Neural crest cell (in vitro differentiated cells): ENCODE results near the gene HS6ST1. TPM values are rescaled to one million over a fixed set of nuclear protein-coding genes. Genes with fewer than 3 reads are reported as not detected.

Experiments
- DNase-seq: peaks from one replicate; pipeline ENCODE4 v3.0.0; 2021; ENCODE audit warnings: low read depth, mixed read lengths, low spot score
- H3K27ac Mint-ChIP-seq: one replicate; pipeline ENCODE4 v1.8.0; 2021; ENCODE audit warnings: mild to moderate bottlenecking, mixed read lengths; ENCODE audit not compliant: unreplicated experiment
- H3K27me3 Mint-ChIP-seq: 2 replicates; pipeline ENCODE4 v1.8.0; 2021; ENCODE audit warnings: low read depth, mild to moderate bottlenecking, mixed read lengths
- H3K36me3 Mint-ChIP-seq: 2 replicates; pipeline ENCODE4 v1.8.0; 2021; ENCODE audit warnings: low read depth, mild to moderate bottlenecking, mixed read lengths
- H3K4me1 Mint-ChIP-seq: 2 replicates; pipeline ENCODE4 v1.8.0; 2021; ENCODE audit warnings: mixed read lengths
- H3K4me3 Mint-ChIP-seq: one replicate; pipeline ENCODE4 v1.8.0; 2021; ENCODE audit warnings: mild to moderate bottlenecking, mixed read lengths
- H3K9me3 Mint-ChIP-seq: 2 replicates; pipeline ENCODE4 v1.8.0; 2021; ENCODE audit warnings: mixed read lengths
- CTCF ChIP-seq: fragments of 200-600 bp; sonication (generic); conservative IDR thresholded peaks from 2 replicates; pipeline ENCODE4 v1.5.0; 2021; ENCODE audit warnings: antibody characterized with exemption, mild to moderate bottlenecking
- total RNA-seq: library from RNA; stranded (reverse); gene quantifications from 2 replicates; pipeline ENCODE4 v1.2.1, GENCODE V29; 2021

The HS6ST1 gene
- total RNA-seq, 1 donor from 2014 or later, result 39.8 TPM

GRCh38 chr2:128250229-128251025, 68.2 kb downstream of the HS6ST1 start:
- peak overlapping the region; percentile 37 for H3K27ac Mint-ChIP-seq
- no peaks in the 10 kb centered on the region for H3K27me3 Mint-ChIP-seq
- no peak for DNase-seq
- H3K36me3 Mint-ChIP-seq, result no peaks in the 10 kb centered on the region
- no peaks in the 10 kb centered on the region for H3K9me3 Mint-ChIP-seq
- peaks cover 8% of the 10 kb centered on the region for H3K4me1 Mint-ChIP-seq
- TF ChIP-seq CTCF, result no peak
- peak overlapping the region; percentile 17 for H3K4me3 Mint-ChIP-seq

DNA sequence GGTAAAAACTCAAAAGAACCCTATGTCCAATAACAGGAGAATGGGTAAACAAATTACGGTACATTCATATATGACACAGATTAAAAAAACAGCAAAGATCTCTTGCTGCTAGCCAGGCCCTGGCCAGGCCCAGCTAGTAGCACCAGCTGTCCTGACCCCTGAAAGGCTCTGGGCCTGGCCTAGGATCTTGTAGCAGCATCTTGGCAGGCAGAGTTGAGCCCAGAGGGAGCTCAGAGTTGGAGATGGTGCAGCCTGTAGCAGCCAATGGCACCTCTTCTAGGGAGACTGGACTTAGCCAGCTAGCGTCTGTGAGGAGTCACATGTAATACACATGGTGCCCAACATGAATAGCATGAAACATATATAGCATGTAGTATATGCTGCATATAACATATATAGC, 69.1 kb downstream of the HS6ST1 start:
- Mint-ChIP-seq H3K27ac (no peak overlapping the region), H3K36me3 (no peaks in the 10 kb centered on the region), H3K9me3 (no peaks in the 10 kb centered on the region), H3K4me1 (peaks cover 8% of the 10 kb centered on the region), H3K27me3 (no peaks in the 10 kb centered on the region), H3K4me3 (no peak overlapping the region)
- DNase-seq, result no peak
- no peak for TF ChIP-seq CTCF

DNA sequence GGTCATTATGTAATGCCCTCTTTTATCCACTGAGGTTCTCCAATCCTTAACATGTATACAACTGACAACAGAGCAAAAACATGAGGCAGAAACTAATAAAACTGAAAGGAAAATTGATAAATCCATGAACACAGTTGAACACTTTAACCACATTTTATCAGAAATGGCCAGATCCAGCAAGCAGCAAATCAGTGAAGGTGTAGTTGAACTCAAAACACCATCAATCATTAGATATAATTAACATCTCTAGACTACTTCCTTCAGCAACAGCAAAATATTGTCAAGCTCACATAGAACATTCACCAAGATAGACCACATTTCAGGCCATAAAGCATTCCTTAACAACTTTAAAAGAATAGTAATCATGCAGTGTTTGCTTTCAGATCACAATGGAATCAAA, 72.9 kb downstream of the HS6ST1 start:
- no peaks in the 10 kb centered on the region for H3K36me3 Mint-ChIP-seq
- no peak for DNase-seq
- H3K27me3 Mint-ChIP-seq, result no peaks in the 10 kb centered on the region
- no peaks in the 10 kb centered on the region for H3K9me3 Mint-ChIP-seq
- no peak overlapping the region for H3K4me3 Mint-ChIP-seq
- peaks cover 8% of the 10 kb centered on the region for H3K4me1 Mint-ChIP-seq
- no peak for TF ChIP-seq CTCF
- H3K27ac Mint-ChIP-seq, result no peak overlapping the region

DNA sequence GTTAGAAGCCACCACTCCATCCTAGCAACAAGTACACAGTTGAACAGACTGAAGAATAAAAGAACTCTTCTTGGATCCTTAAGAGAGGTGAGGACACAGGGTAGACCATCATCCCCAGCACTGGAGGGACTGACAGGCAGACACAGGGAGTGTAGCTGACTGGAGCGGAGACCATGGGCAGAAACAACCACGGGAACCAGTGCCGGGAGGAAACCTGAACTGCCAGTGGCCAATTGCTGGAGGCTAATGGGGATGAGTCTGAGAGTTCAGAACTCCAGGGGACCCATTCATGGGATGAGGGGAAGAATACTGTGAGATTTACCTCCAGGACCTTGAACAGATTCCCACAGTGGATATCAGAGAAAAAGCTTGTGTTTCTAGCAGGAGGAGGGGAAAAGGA, 76.8 kb downstream of the HS6ST1 start:
- no peak for TF ChIP-seq CTCF
- no peak overlapping the region for H3K27ac Mint-ChIP-seq
- H3K27me3 Mint-ChIP-seq, result peaks cover 2% of the 10 kb centered on the region
- H3K36me3 Mint-ChIP-seq, result no peaks in the 10 kb centered on the region
- no peaks in the 10 kb centered on the region for H3K9me3 Mint-ChIP-seq
- DNase-seq, result no peak
- H3K4me1 Mint-ChIP-seq, result peaks cover 9% of the 10 kb centered on the region
- no peak overlapping the region for H3K4me3 Mint-ChIP-seq

DNA sequence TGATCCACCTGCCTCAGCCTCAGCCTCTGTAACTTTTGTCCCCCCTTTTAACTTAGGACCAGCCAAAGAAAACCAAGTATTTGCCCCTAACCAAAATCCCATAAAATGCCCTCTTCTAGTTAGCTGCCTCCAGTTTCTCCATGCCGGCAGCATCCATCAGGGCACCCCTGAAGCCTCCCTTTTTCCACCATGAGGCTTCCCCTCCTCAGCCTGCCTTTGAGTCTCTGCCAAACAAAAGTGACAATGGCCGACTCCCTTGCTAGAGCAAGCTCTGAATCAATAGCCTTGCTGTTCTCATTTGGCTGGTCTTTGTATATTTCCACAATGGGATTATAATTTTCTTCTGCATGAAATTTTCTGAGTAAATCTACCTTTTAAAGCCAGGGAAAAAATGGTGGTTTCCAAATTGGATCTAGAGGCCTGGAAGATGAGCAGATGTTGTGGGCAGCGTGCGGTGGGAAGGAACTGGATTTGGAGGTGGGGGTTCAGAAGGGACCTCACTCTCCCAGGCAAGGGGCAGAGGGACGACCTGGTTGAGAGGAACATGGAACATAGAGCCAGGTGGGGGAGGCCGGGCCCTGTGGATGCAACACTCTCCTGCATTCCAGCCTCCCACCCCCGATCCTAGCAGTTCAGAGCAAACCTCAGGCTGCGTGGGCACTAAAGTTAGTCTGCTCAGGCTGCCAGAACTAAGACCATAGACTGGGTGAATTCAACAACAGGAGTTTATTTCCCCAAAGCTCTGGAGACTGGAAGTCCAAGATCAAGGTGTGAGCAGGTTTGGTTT, 80.6 kb downstream of the HS6ST1 start:
- no peak for TF ChIP-seq CTCF
- no peak for DNase-seq
- Mint-ChIP-seq H3K27me3 (peaks cover 2% of the 10 kb centered on the region), H3K4me3 (peak overlapping the region; percentile 44), H3K27ac (peak overlapping the region; percentile 35), H3K9me3 (no peaks in the 10 kb centered on the region), H3K36me3 (no peaks in the 10 kb centered on the region), H3K4me1 (peaks cover 13% of the 10 kb centered on the region)
